Measurements from ENCODE around the gene DGKA. TPM values are rescaled to one million over a fixed set of nuclear protein-coding genes. Genes with fewer than 3 reads are reported as not detected.
A peak's percentile ranks its signal among the peaks of the same experiment; 100 is the strongest.

DGKA gene
- total RNA-seq, 2 experiments from 2014 or later: 144 to 170 TPM

GRCh38 chr12:55965941-55966407, 35.0 kb downstream of the DGKA start, which contains the start of gene PMEL:
PMEL (minus strand) TSS chr12:55966042; CDS start chr12:55966011, 31 bp downstream.
- peak within 1 kb of the TSS; percentile 37 for H3K27ac ChIP-seq (ENCODE audit: low read depth, low read length, poor library complexity, severe bottlenecking)
- intact Hi-C loops (cut with micrococcal nuclease; ENCODE audit: unreplicated experiment): loop anchor here (2.0 kb wide), 1 partner anchor 33 kb away; no protein-coding TSS in a partner anchor
- H3K36me3 ChIP-seq (ENCODE audit: insufficient read depth, low read length): peaks cover 24% of the 10 kb centered on the region
- H2AFZ ChIP-seq (ENCODE audit: low read length): peak within 1 kb of the TSS; percentile 91
- no peaks in the 10 kb centered on the region for H3K9me3 ChIP-seq (ENCODE audit: low read length)
- BruUV-seq (replicated peaks): no TSS peak
- no peaks in the 10 kb centered on the region for H3K9me2 ChIP-seq (ENCODE audit: insufficient read depth, low read length)
- peak within 1 kb of the TSS; percentile 96 for H3K4me2 ChIP-seq (ENCODE audit: low read length)
- ChIA-PET CTCF (ENCODE audit: unreplicated experiment) (no interaction called here), POLR2A (interaction anchor here (0.5 kb wide), 1 partner anchor 86 kb away, joined by 4 read pairs; no protein-coding TSS in a partner anchor)
- 0 out of 2 replicates have a peak, but pooled peaks cover 6% of the 10 kb centered on the region for H4K20me1 ChIP-seq (ENCODE audit: insufficient read depth, low read length)
- peaks cover 15% of the 10 kb centered on the region; the same call in 1 of the 2 replicates for H3K79me2 ChIP-seq (ENCODE audit: insufficient read depth, low read depth, low read length)
- DNase-seq (ENCODE audit: low spot score): no peak
- H3K4me3 ChIP-seq (ENCODE audit: low read depth, low read length, poor library complexity, severe bottlenecking): peak within 1 kb of the TSS; percentile 91
- peaks cover 28% of the 10 kb centered on the region for H3K4me1 ChIP-seq (ENCODE audit: insufficient read depth, low read length, poor library complexity, severe bottlenecking)
- TF ChIP-seq CTCF (conservative IDR thresholded peaks at IDR 0.05; ENCODE audit: low read length) (no peak), EZH2phosphoT487 (IDR thresholded peaks at IDR 0.05; ENCODE audit: borderline replicate concordance, low read depth, low read length) (no peak)

- peaks cover 15% of the 10 kb centered on the region; the same call in 1 of the 2 replicates for H3K79me2 ChIP-seq (ENCODE audit: insufficient read depth, low read depth, low read length)
- H2AFZ ChIP-seq (ENCODE audit: low read length): peak within 1 kb of the TSS; percentile 91
- TF ChIP-seq EZH2phosphoT487 (IDR thresholded peaks at IDR 0.05; ENCODE audit: borderline replicate concordance, low read depth, low read length): no peak
- TF ChIP-seq CTCF (conservative IDR thresholded peaks at IDR 0.05; ENCODE audit: low read length): no peak
- H3K4me2 ChIP-seq (ENCODE audit: low read length): peak within 1 kb of the TSS; percentile 96
- 0 out of 2 replicates have a peak, but pooled peaks cover 6% of the 10 kb centered on the region for H4K20me1 ChIP-seq (ENCODE audit: insufficient read depth, low read length)
- BruUV-seq (replicated peaks): TSS peak; percentile 67
- H3K4me3 ChIP-seq (ENCODE audit: low read depth, low read length, poor library complexity, severe bottlenecking): peak within 1 kb of the TSS; percentile 91
- peaks cover 29% of the 10 kb centered on the region for H3K4me1 ChIP-seq (ENCODE audit: insufficient read depth, low read length, poor library complexity, severe bottlenecking)
- ChIA-PET POLR2A (interaction anchor here (0.6 to 0.9 kb wide), 5 partner anchors 19 to 488 kb away, joined by 4 to 10 read pairs (median 6); partner anchors contain the start of gene MIP), CTCF (ENCODE audit: unreplicated experiment) (interaction anchor here (0.6 kb wide), 1 partner anchor 119 kb away, joined by 11 read pairs; no protein-coding TSS in a partner anchor)
- H3K9me2 ChIP-seq (ENCODE audit: insufficient read depth, low read length): no peaks in the 10 kb centered on the region
- H3K27ac ChIP-seq (ENCODE audit: low read depth, low read length, poor library complexity, severe bottlenecking): peak within 1 kb of the TSS; percentile 37
- H3K36me3 ChIP-seq (ENCODE audit: insufficient read depth, low read length): peaks cover 31% of the 10 kb centered on the region
- no peaks in the 10 kb centered on the region for H3K9me3 ChIP-seq (ENCODE audit: low read length)
- DNase-seq (ENCODE audit: low spot score): peak; percentile 93
- intact Hi-C loops (cut with micrococcal nuclease; ENCODE audit: unreplicated experiment): loop anchor here (2.0 kb wide), 1 partner anchor 34 kb away; no protein-coding TSS in a partner anchor
Observed at GRCh38 chr12:55966408-55967281, 35.7 kb downstream of the DGKA start, which contains the start of gene CDK2. CDK2 (plus strand) TSS chr12:55966830; CDS start chr12:55967009, 179 bp downstream.
